Measurements from ENCODE around the gene TOM1L1.
"Not testable (repeated sequence)": the region's sequence is repeated elsewhere in the genome, so short reads cannot be mapped to it uniquely, and the experiment has no call there.

Gene TOM1L1

DNA sequence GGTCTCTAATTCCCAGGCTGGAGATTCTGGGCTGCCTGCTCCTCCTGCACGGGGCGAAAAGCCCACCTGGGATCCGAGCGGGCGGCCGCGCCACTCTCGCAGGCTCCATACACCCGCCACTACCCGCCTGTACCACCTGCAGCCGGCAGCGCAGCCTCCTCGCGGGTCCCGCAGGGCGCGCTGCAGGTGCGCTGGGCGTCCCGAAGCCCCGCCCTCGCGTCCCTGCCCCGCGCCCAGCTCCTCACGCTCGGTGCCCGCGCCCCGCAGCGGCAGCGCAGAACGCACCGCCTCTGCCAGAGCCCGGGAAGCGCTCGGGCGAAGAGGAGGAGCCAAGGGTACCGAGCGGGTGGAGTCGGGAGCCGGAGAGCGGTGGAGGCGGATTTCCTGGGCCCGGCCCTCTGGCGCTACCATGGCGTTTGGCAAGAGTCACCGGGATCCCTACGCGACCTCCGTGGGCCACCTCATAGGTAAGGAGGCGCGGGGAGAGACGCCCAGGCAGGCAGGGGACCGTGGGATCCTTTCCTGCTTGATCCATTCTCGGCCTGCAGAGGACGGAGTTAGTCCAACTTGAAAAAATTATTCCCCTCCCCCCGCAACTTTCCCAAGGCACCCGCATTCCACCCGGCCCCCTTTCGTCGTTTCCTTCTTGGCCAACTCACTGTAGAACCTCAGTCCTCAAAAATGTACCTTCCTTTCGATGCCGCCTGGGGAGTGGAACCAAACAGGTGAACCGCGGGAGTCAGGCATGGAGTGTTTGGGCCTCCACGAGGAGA is at the start of gene TOM1L1:
TSS of gene TOM1L1 (plus strand) at position 396 of the 773 bp plus-strand sequence. CDS start at position 410, 14 bp downstream.
- DNase-seq = peak; percentile 19 to 45

- no peak for DNase-seq
Measured at GRCh38 chr17:54859187-54859586, 41.5 kb upstream of the TOM1L1 start.

DNA sequence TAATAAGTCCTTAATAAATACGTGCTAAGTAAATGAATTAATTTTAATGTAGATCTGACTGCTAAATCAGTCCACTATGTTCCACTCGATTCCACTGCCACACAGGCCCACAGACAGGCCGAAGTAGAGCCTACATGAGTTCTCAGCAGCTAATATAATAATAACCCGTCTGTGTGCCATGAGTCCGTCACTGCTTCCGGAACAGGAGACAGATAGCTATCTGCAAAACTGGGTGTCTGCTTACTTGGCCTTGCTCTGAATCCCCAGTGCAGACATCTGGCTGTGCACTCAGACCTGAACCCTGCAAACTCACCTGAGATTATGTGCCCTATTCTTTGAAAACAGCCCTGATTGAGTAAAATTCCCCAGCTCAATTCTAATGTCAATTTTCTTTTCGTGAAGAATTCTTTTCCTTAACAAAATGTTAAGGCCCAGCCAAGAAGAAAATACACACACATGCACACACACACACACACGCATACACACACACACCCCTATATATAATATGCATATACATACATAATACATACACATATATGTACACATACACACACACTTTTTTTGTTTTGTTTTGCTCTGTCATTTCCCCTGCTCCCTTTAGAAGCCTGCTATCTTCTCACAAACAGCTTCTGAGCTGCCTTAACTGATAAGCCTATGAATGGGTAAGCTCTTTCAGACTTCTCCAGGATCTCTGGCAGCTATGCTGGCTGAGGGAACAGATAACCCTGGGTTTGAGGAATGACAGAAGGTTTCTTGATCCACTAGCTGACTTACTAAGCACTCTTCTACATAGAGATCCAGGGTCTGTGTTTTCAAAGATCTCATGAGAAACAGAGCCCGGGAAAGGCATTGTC is 39.8 kb upstream of the TOM1L1 start:
- DNase-seq = no peak

DNA sequence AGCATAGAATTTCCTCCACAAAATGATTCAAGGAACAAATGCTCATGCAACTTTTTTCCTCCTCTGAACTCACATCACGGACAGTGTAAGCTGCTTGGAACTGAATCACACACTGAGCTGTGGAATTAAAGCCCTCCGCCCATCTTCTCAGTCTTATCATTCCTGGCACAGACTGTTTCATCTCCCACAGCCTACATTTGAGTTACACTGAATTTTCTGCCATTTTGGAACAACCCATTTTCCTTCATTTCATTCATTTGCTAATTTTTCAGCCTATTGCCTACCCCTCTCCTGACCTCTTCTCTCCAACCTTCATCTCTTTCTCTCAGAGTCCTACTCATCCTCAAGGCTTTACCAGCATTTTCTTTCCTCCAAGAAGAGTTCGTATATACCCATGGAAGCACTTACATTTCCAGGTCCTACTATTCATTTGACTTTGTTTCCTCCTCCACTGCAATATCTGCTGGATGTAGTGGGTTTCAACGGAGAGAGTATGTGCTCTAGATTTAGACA is 39.1 kb upstream of the TOM1L1 start:
- DNase-seq = no peak

DNA sequence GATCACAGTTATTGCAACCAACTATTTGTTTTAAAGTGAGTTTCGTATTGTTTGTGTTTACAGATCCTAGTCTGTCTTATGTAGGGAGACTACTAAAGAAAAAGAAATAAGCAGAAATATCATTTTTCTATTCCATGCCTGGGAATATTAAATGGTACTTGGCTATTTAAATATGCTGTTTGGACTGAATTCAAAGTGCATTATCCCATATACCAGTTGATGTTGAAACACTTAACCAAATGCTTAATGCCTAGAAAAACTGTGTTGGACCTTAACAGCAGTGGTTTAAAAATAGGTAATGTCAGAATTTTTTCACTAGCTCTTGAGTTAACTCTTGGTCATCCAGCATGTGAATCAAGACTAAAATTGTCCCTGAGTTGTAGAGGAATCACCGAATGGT is 37.5 kb upstream of the TOM1L1 start:
- no peak for DNase-seq

DNA sequence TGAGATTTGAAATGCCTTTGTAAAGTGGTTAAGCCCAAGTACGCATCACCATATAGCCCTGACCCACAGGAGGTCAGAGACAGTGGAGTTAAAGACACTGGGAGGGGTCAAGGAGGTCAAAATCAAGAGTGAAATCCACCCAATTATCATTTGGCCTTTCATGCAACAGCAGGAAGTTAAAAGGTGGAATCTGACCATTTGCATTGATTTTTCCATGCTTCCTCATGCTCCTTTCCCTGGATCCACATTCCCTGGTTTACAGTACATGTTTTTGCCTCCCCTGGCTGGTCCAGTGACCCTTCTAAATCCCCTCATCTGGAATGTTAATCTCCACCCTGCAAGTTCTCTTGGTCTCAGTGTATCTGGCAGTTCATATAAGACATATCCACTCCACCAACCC is 36.6 kb upstream of the TOM1L1 start:
- no peak for DNase-seq

DNA sequence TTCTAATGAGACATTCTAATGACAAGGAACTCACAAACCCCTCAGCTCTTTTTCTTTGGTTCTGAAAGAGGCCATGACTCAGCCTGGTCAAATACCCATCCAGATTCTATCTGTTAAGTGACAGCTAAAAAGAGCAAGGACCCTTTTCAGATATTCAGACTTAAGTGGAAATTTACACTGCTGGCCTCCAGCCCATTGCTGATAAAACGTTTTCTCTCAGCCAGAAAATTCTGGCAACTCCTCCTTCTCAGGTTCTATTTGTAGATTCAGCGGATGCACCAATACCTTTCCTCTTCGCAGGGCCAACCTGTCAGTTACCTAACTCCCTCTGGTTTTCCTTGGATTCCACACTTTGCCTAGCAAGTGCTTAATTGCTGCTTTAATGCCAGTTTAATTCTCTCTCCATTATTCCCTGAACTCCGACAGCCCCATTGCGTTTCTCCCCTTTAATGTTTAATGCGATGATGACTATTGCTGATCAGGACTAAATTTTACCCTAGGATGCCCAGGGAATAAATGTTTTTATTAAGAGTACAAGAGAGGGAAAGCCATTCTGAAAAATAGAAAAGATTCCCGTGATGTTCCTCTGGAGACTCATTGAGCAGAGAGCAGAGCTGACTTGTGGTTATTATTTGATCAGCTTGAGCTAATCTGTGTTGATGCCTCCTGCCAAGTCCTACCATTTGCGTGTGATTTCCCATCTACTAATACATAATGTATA is 35.9 kb upstream of the TOM1L1 start:
- no peak for DNase-seq

DNA sequence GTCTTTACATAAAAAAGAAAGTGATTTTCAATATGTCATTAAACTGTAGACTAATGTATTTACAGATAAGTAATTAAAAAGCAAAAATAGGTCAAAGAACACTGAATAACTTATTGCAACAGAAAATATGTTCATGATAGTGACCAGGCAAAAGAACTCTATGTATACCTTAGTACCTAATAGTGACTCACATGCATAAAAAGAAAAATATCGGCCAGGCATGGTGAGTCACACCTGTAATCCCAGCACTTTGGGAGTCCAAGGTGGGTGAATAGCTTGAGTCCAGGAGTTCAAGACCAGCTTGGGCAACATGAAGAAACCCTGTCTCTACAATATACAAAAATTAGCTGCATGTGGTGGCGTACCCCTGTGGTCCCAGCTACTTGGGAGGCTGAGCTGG is 33.0 kb upstream of the TOM1L1 start:
- no peak for DNase-seq

DNA sequence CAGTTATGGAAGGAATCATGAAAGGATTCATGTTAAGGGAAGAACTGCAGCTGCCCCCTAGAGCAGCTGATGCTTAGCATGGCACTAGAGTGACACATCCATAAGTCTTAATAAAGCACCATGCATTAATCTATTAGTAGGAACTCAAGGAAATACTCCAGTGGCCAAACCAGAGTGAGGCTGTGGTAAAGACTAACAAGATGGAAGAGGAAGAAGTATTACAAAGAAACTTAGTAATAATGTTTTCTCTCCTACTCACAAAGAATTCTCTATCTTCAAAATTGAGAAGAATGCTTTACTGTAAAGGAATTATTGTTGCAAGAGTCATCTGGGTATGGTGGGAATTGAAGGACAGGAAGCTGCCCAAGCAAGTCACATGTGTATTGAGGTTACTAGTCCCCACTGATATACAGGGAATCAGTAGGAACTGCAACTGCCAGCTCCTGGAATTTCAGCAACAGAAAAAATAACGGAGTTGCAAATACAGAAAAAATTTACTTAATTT is 29.9 kb upstream of the TOM1L1 start:
- DNase-seq = no peak

- DNase-seq = not testable (repeated sequence)
Measured at GRCh38 chr17:54875906-54876305, 24.7 kb upstream of the TOM1L1 start.

- DNase-seq = no peak
Measured at GRCh38 chr17:54876656-54877195, 23.9 kb upstream of the TOM1L1 start.

GRCh38 chr17:54881255-54881972 is 19.2 kb upstream of the TOM1L1 start:
- no peak for DNase-seq

DNA sequence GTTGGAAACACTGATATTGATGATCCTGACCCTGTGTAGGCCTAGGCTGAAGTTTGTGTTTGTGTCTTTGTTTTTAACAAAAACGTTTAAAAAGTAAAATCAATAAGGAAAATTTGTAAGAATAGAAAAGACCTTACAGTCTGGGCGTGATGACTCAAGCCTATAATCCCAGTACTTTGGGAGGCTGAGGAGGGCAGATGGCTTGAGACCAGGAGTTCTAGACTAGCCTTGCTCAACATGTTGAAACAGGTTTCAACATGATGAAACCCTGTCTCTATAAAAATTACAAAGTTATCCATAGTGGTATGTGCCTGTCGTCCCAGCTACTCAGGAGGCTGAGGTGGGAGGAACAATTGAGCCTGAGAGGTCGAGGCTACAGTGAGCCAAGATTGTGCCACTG is 18.3 kb upstream of the TOM1L1 start:
- DNase-seq = no peak

DNA sequence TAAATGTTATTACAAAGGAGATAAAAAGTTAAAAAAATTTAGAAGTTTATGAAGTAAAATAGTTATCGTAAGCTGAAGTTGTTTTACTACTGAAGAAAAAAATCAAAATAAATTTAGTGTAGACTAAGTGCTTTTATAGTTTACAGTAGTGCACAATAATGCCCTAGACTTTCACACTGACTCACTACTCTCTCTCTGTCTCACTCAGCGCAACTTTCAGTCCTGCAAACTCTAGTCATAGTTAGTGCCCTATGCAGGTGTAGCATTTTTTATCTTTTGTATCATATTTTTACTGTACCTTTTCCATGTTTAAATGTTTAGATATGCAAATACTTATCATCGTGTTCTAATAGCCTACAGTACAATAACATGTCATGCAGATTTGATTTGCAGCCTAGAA is 17.7 kb upstream of the TOM1L1 start:
- DNase-seq = no peak

DNA sequence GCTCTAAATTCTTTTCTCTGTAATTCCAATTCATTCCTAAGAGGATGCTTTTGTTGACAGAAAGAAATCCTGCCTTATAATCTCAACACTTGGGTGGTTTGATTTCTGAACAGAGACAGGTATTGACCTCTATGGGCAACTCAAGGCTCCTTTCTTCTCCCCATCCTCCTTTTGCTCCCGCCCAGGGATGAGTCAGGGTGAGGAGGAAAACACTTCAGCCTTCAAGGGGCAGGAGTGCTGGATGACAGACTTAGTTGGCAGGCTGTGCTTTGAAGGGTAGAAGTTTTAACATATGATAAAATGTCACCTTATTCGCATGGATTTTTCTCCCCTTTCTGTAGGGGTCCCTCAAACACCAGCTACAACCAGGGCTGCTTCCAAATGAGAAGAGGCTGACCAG is 16.7 kb upstream of the TOM1L1 start:
- no peak for DNase-seq

GRCh38 chr17:54887787-54888186 is 12.9 kb upstream of the TOM1L1 start:
- DNase-seq = no peak

DNA sequence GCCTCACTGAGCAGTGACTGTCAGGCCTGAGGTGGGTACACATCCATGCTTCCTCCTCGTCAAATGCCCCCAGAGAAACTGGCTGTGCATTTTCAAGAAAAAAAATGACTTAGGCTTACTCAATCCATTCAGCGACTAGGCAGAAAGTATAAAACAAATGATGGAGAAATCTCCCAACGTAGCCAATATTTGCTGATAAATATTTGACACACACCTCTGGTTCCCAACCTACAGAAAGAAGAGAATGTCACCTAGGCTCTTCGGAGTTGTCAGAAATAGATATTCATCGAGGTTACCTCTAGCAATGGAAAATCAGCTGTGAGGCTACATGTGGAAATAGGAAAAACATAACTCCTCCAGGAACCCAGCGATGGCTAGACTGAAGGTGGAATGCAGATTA is 12.4 kb upstream of the TOM1L1 start:
- no peak for DNase-seq

- no peak for DNase-seq
Measured at GRCh38 chr17:54888981-54889380, 11.7 kb upstream of the TOM1L1 start.

GRCh38 chr17:54891176-54891821 is 9.4 kb upstream of the TOM1L1 start:
- peak; percentile 79 to 88 for DNase-seq

DNA sequence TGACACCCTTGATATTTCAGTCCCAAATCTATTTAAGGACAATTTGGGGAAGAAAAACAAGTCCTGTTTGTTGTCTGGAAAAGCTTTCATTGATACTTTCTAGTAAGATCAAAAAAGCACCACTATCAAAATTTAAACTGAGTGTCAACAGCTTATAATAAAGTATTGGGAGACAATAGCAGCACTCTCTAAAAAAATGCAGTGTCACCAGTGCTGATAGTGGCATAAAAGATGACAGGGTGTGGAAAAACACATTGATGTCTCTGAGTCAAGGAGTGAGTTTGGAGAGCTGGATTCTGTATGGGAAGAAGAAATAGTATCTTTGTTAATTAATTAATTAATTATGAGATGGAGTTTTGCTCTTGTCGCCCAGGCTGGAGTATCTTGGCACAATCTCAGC is 8.3 kb upstream of the TOM1L1 start:
- DNase-seq = no peak

- DNase-seq = no peak
Measured at GRCh38 chr17:54898576-54898975, 2.1 kb upstream of the TOM1L1 start.

DNA sequence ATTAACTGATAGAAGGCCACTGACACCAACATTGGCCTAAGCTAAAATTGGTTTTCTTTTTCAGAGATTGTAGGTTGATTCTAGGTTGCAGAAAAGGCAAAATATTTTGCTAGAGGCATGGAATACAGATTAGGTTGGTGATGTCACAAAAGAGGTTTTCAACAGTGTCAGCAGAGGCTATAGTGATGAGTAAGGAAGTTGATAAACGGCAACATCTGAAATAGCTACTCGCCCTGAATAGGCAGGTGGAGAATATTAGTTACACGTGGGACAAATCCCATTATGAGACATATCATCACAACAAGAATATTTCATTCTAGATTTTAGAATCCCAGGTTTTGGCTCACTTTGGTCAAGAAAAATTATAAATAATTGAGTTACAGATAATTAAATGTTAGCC is 1.5 kb upstream of the TOM1L1 start:
- no peak for DNase-seq

Measured in Kasumi-1 (cell line).